GM23248 (cell line): ENCODE results near the gene TMEM150B. TPM values are rescaled to one million over a fixed set of nuclear protein-coding genes. Genes with fewer than 3 reads are reported as not detected.

Experiments used
- DNase-seq: peaks from one replicate; pipeline ENCODE4 v3.0.0-alpha.2; 2015
- H2AFZ ChIP-seq: fragments of 200-600 bp; sonication (generic); 2 replicates; pipeline ENCODE4 v1.6.1; 2016; ENCODE audit warnings: antibody characterized with exemption
- H3F3A ChIP-seq: fragments of 200-600 bp; sonication (generic); 2 replicates; pipeline ENCODE4 v1.6.1; 2016; ENCODE audit warnings: mild to moderate bottlenecking, antibody characterized with exemption, mixed run types; ENCODE audit not compliant: insufficient read depth
- H3K27ac ChIP-seq: fragments of 200-600 bp; sonication (generic); 2 replicates; pipeline ENCODE4 v1.5.1; 2016; ENCODE audit warnings: mild to moderate bottlenecking
- H3K27me3 ChIP-seq: fragments of 200-600 bp; sonication (generic); replicated peaks from 2 replicates; pipeline ENCODE4 v1.6.1; 2016; ENCODE audit warnings: mild to moderate bottlenecking; ENCODE audit not compliant: insufficient read depth
- H3K36me3 ChIP-seq: fragments of 200-600 bp; sonication (generic); 2 replicates; pipeline ENCODE4 v1.6.1; 2016; ENCODE audit warnings: low read depth, mild to moderate bottlenecking
- H3K4me1 ChIP-seq: fragments of 200-600 bp; sonication (generic); 2 replicates; pipeline ENCODE4 v1.6.1; 2016; ENCODE audit warnings: mild to moderate bottlenecking; ENCODE audit not compliant: insufficient read depth
- H3K4me2 ChIP-seq: fragments of 200-600 bp; sonication (generic); one replicate; pipeline ENCODE4 v1.6.1; 2016; ENCODE audit warnings: mild to moderate bottlenecking; ENCODE audit not compliant: unreplicated experiment
- H3K4me3 ChIP-seq: fragments of 200-600 bp; sonication (generic); 2 replicates; pipeline ENCODE4 v1.5.1; 2016; ENCODE audit warnings: mild to moderate bottlenecking
- H3K79me2 ChIP-seq: fragments of 200-600 bp; sonication (generic); 2 replicates; pipeline ENCODE4 v1.6.1; 2016; ENCODE audit warnings: mild to moderate bottlenecking; ENCODE audit not compliant: insufficient read depth
- H3K9ac ChIP-seq: fragments of 200-600 bp; sonication (generic); 2 replicates; pipeline ENCODE4 v1.6.1; 2016; ENCODE audit warnings: mild to moderate bottlenecking
- H3K9me2 ChIP-seq: fragments of 200-600 bp; sonication (generic); 2 replicates; pipeline ENCODE4 v1.6.1; 2016; ENCODE audit warnings: mixed run types, mild to moderate bottlenecking, moderate library complexity; ENCODE audit not compliant: insufficient read depth
- H3K9me3 ChIP-seq: fragments of 200-600 bp; sonication (generic); one replicate; pipeline ENCODE4 v1.6.1; 2017; ENCODE audit warnings: low read depth
- H4K20me1 ChIP-seq: fragments of 200-600 bp; sonication (generic); 2 replicates; pipeline ENCODE4 v1.6.0; 2016; ENCODE audit not compliant: insufficient read depth
- EZH2 ChIP-seq: fragments of 200-600 bp; sonication (generic); IDR thresholded peaks from 2 replicates; pipeline ENCODE4 v1.6.1; 2018; ENCODE audit warnings: antibody characterized with exemption, mild to moderate bottlenecking; ENCODE audit not compliant: insufficient read depth, poor library complexity, severe bottlenecking
- EZH2phosphoT487 ChIP-seq: fragments of 200-600 bp; sonication (generic); IDR thresholded peaks from 2 replicates; pipeline ENCODE4 v1.6.1; 2018; ENCODE audit warnings: antibody characterized with exemption, moderate library complexity, mild to moderate bottlenecking, low read depth; ENCODE audit not compliant: insufficient read depth
- WGBS, 2 experiments: methylation state at CpG; one replicate each; pipeline ENCODE4 v1.1.6; 2015 to 2017; ENCODE audit warnings: low lambda C conversion rate in 2 of 2, low coverage in 1 of 2; ENCODE audit errors: missing lambda C conversion rate in 2 of 2; 5-methylcytosine and 5-hydroxymethylcytosine counted together
- in situ Hi-C: fragments of 300-500 bp; cut with MboI; formaldehyde crosslinking; loops from 2 replicates; pipeline ENCODE4 v1.15.0; 2020
- polyA plus RNA-seq: library from polyadenylated mRNA; unstranded; fragments of >200 nt; fragmentation: Nextera tagmentation; extraction: Ambion mirVana; gene quantifications from 2 replicates; pipeline ENCODE4 v1.2.1, GENCODE V29; 2016
- total RNA-seq: library from RNA; depleted of rRNA; stranded (reverse); fragments of >200 nt; shearing (Covaris generic); gene quantifications from 2 replicates; pipeline ENCODE4 v1.2.3, GENCODE V29; 2014

The TMEM150B gene
- total and polyA plus RNA-seq, 2 experiments from 2014 or later = not detected

GRCh38 chr19:55345818-55346724 is 20.9 kb upstream of the TMEM150B start:
- no peaks in the 10 kb centered on the region for H3K79me2 ChIP-seq
- DNase-seq = peak; percentile 34
- H3F3A ChIP-seq = no peaks in the 10 kb centered on the region
- H2AFZ ChIP-seq = no peak overlapping the region
- no peaks in the 10 kb centered on the region for H3K36me3 ChIP-seq
- H4K20me1 ChIP-seq = no peaks in the 10 kb centered on the region
- no peaks in the 10 kb centered on the region for H3K9me2 ChIP-seq
- no peak overlapping the region for H3K27ac ChIP-seq
- no peaks in the 10 kb centered on the region for H3K9me3 ChIP-seq
- H3K4me3 ChIP-seq = no peak overlapping the region
- in situ Hi-C loops = no loop called here
- no peaks in the 10 kb centered on the region for H3K27me3 ChIP-seq
- H3K9ac ChIP-seq = no peak overlapping the region
- 86 to 88% methylated on average over 28 to 42 of the region's 43 CpGs for WGBS, 2 experiments
- no peaks in the 10 kb centered on the region for H3K4me1 ChIP-seq
- no peak overlapping the region for H3K4me2 ChIP-seq
- no peak for TF ChIP-seq EZH2phosphoT487
- no peak for TF ChIP-seq EZH2

DNA sequence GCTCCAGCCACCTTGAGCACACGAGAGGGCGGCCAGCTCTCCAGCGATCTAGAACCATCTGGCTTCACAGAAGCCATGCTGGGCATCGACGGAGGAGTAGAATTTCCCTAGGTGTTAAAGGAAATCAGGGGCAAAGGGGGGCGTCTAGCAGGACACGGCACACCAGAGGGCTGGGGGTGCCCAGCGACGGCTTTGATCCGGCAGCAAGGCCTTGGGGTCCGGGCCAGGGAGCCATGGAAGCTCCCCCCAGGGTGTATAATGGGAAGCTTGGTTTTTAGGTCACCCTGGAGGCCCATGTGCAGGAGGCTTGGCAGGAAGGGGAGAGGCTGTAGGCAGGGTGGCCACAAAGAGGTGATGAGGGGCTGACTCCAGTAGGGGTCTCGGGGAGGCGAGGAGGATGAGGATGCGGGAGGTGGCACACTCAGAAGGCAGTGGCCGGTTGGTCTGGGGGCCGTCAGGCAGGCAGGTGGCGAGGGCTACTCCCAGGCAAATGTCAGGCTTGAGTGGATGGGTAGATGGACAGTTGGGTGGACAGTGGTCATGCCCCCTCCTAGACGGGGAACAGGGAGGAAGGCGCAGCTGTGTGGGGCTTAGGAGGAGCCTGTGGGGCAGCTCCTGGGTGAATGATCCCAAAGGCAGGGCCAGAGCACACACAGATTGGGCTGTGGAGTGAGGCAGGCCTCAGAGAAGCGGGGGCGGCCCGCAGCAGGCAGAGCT is 20.1 kb upstream of the TMEM150B start:
- DNase-seq = no peak
- Histone ChIP-seq H3K27ac (no peak overlapping the region), H3K36me3 (no peaks in the 10 kb centered on the region), H3K9me2 (no peaks in the 10 kb centered on the region), H3K4me3 (no peak overlapping the region), H2AFZ (no peak overlapping the region), H3K9ac (no peak overlapping the region), H4K20me1 (no peaks in the 10 kb centered on the region), H3K27me3 (no peaks in the 10 kb centered on the region), H3K4me1 (no peaks in the 10 kb centered on the region), H3F3A (no peaks in the 10 kb centered on the region), H3K9me3 (no peaks in the 10 kb centered on the region), H3K79me2 (peaks cover 7% of the 10 kb centered on the region; the same call in 1 of the 2 replicates), H3K4me2 (no peak overlapping the region)
- in situ Hi-C loops = no loop called here
- TF ChIP-seq EZH2 (no peak), EZH2phosphoT487 (no peak)
- 90 to 92% methylated on average over 18 to 22 of the region's 22 CpGs for WGBS, 2 experiments

- TF ChIP-seq EZH2phosphoT487 (no peak), EZH2 (no peak)
- in situ Hi-C loops = no loop called here
Measured at GRCh38 chr19:55344444-55344843, 19.3 kb upstream of the TMEM150B start.

GRCh38 chr19:55341595-55342531 is 16.7 kb upstream of the TMEM150B start:
- Histone ChIP-seq H4K20me1 (no peaks in the 10 kb centered on the region), H3K36me3 (no peaks in the 10 kb centered on the region), H3K9me2 (no peaks in the 10 kb centered on the region), H3K4me1 (no peaks in the 10 kb centered on the region), H3K27ac (no peak overlapping the region), H3K9me3 (no peaks in the 10 kb centered on the region), H3K4me2 (peak overlapping the region; percentile 97), H3K4me3 (peak overlapping the region; percentile 77), H3K79me2 (peaks cover 8% of the 10 kb centered on the region; the same call in 1 of the 2 replicates), H2AFZ (no peak overlapping the region), H3K9ac (no peak overlapping the region), H3F3A (no peaks in the 10 kb centered on the region), H3K27me3 (no peaks in the 10 kb centered on the region; the same call in 1 of the 2 replicates)
- DNase-seq = no peak
- 84% methylated on average over 30 to 47 of the region's 50 CpGs for WGBS, 2 experiments
- in situ Hi-C loops = no loop called here
- no peak for TF ChIP-seq EZH2phosphoT487
- no peak for TF ChIP-seq EZH2

More at GRCh38 chr19:55344444-55344843, 19.3 kb upstream of the TMEM150B start:
- peaks cover 8% of the 10 kb centered on the region; the same call in 1 of the 2 replicates for H3K79me2 ChIP-seq
- no peak overlapping the region for H2AFZ ChIP-seq
- H3K4me2 ChIP-seq = no peak overlapping the region
- no peaks in the 10 kb centered on the region for H3F3A ChIP-seq
- H3K4me3 ChIP-seq = no peak overlapping the region
- H3K9me2 ChIP-seq = no peaks in the 10 kb centered on the region
- no peak overlapping the region for H3K27ac ChIP-seq
- DNase-seq = no peak
- no peaks in the 10 kb centered on the region for H3K9me3 ChIP-seq
- H3K4me1 ChIP-seq = no peaks in the 10 kb centered on the region
- no peaks in the 10 kb centered on the region for H3K27me3 ChIP-seq
- WGBS, 2 experiments = 78 to 81% methylated on average over 9 of the region's 9 CpGs
- H3K36me3 ChIP-seq = no peaks in the 10 kb centered on the region
- no peak overlapping the region for H3K9ac ChIP-seq
- no peaks in the 10 kb centered on the region for H4K20me1 ChIP-seq
